DND-41 (cell line): Measurements from ENCODE around the gene ZNF12.

ENCODE experiments used
- ATAC-seq: fragments of 200-7000 bp; cut with Tn5 transposase; 3 replicates; pipeline ENCODE4 v1.9.1; 2021; ENCODE audit warnings: low read depth; ENCODE audit not compliant: insufficient read depth
- DNase-seq: peaks from one replicate; pipeline ENCODE4 v3.0.0-alpha.2; 2020
- H2AFZ ChIP-seq: 2 replicates; pipeline ENCODE4 v1.6.0; 2012; ENCODE audit warnings: low read depth, low read length
- H3K27ac ChIP-seq: 2 replicates; pipeline ENCODE4 v1.5.1; 2012; ENCODE audit warnings: low read length, inconsistent platforms
- H3K27me3 ChIP-seq: fragments of 200-600 bp; sonication (generic); 2 replicates; pipeline ENCODE4 v1.6.0; 2012; ENCODE audit warnings: low read length, mild to moderate bottlenecking, inconsistent platforms; ENCODE audit not compliant: insufficient read depth, poor library complexity
- H3K36me3 ChIP-seq: 2 replicates; pipeline ENCODE4 v1.5.1; 2012; ENCODE audit warnings: low read length, inconsistent platforms; ENCODE audit not compliant: insufficient read depth
- H3K4me1 ChIP-seq: 2 replicates; pipeline ENCODE4 v1.5.1; 2012; ENCODE audit warnings: mild to moderate bottlenecking, low read length; ENCODE audit not compliant: insufficient read depth
- H3K4me2 ChIP-seq: 2 replicates; pipeline ENCODE4 v1.6.0; 2012; ENCODE audit warnings: mild to moderate bottlenecking, moderate library complexity, low read length, inconsistent platforms; ENCODE audit not compliant: insufficient read depth
- H3K4me3 ChIP-seq, 2 experiments: fragments of 200-600 bp in 1 of 2; shearing (Covaris generic) in 1 of 2; 2 replicates each; pipeline ENCODE4 v1.5.1; 2012 to 2016; ENCODE audit warnings: inconsistent platforms in 2 of 2, low read length in 2 of 2, mild to moderate bottlenecking in 2 of 2, low read depth in 1 of 2, moderate library complexity in 1 of 2
- H3K79me2 ChIP-seq: 2 replicates; pipeline ENCODE4 v1.6.0; 2012; ENCODE audit warnings: low read length, inconsistent platforms; ENCODE audit not compliant: insufficient read depth
- H3K9ac ChIP-seq: 2 replicates; pipeline ENCODE4 v1.6.0; 2012; ENCODE audit warnings: low read depth, mild to moderate bottlenecking, inconsistent platforms, low read length, moderate library complexity
- H3K9me3 ChIP-seq: 2 replicates; pipeline ENCODE4 v1.5.1; 2012; ENCODE audit warnings: low read length, moderate library complexity, mild to moderate bottlenecking, inconsistent platforms; ENCODE audit not compliant: insufficient read depth, severe bottlenecking
- H4K20me1 ChIP-seq: 2 replicates; pipeline ENCODE4 v1.6.0; 2012; ENCODE audit warnings: low read length; ENCODE audit not compliant: insufficient read depth
- CTCF ChIP-seq: IDR thresholded peaks from 2 replicates; pipeline ENCODE4 v1.5.1; 2012; ENCODE audit warnings: borderline replicate concordance, low read length, moderate library complexity, mild to moderate bottlenecking; ENCODE audit not compliant: poor library complexity, severe bottlenecking; ENCODE audit errors: extremely low read depth
- EZH2 ChIP-seq: IDR thresholded peaks from 3 replicates; pipeline ENCODE4 v1.6.1; 2012; ENCODE audit warnings: borderline replicate concordance, low read depth, mild to moderate bottlenecking, moderate library complexity, low read length, inconsistent platforms; ENCODE audit not compliant: severe bottlenecking

The ZNF12 gene

GRCh38 chr7:6651851-6652445 lies 54.8 kb downstream of the ZNF12 start:
- ATAC-seq (no peak), DNase-seq (no peak)
- peaks cover 72% of the 10 kb centered on the region for H3K36me3 ChIP-seq
- no peak overlapping the region for H2AFZ ChIP-seq
- H3K4me3 ChIP-seq: no peak overlapping the region
- TF ChIP-seq EZH2 (no peak), CTCF (no peak)
- H3K9ac ChIP-seq: no peak overlapping the region
- no peaks in the 10 kb centered on the region for H3K4me1 ChIP-seq
- H3K79me2 ChIP-seq: peaks cover 27% of the 10 kb centered on the region
- H3K27ac ChIP-seq: no peak overlapping the region
- H3K4me2 ChIP-seq: no peak overlapping the region
- H4K20me1 ChIP-seq: peaks cover 52% of the 10 kb centered on the region
- H3K9me3 ChIP-seq: peaks cover 7% of the 10 kb centered on the region
- H3K27me3 ChIP-seq: no peaks in the 10 kb centered on the region

GRCh38 chr7:6650521-6651011 lies 56.2 kb downstream of the ZNF12 start:
- DNase-seq (no peak), ATAC-seq (no peak)
- no peak overlapping the region for H3K27ac ChIP-seq
- no peak overlapping the region for H3K4me2 ChIP-seq
- peaks cover 29% of the 10 kb centered on the region for H3K79me2 ChIP-seq
- peaks cover 56% of the 10 kb centered on the region for H4K20me1 ChIP-seq
- H3K9me3 ChIP-seq: peaks cover 7% of the 10 kb centered on the region
- no peak for TF ChIP-seq EZH2
- TF ChIP-seq CTCF: no peak
- H3K36me3 ChIP-seq: peaks cover 84% of the 10 kb centered on the region
- H3K4me3 ChIP-seq: no peak overlapping the region
- no peak overlapping the region for H2AFZ ChIP-seq
- H3K4me1 ChIP-seq: no peaks in the 10 kb centered on the region
- H3K9ac ChIP-seq: no peak overlapping the region
- H3K27me3 ChIP-seq: no peaks in the 10 kb centered on the region

- peaks cover 84% of the 10 kb centered on the region for H3K36me3 ChIP-seq
- DNase-seq (no peak), ATAC-seq (no peak)
- H3K4me1 ChIP-seq: no peaks in the 10 kb centered on the region
- H4K20me1 ChIP-seq: peaks cover 51% of the 10 kb centered on the region
- TF ChIP-seq EZH2: no peak
- no peak for TF ChIP-seq CTCF
- no peak overlapping the region for H3K4me2 ChIP-seq
- peaks cover 7% of the 10 kb centered on the region for H3K9me3 ChIP-seq
- H2AFZ ChIP-seq: no peak overlapping the region
- H3K9ac ChIP-seq: no peak overlapping the region
- no peaks in the 10 kb centered on the region for H3K27me3 ChIP-seq
- no peak overlapping the region for H3K4me3 ChIP-seq
- H3K27ac ChIP-seq: no peak overlapping the region
- H3K79me2 ChIP-seq: peaks cover 30% of the 10 kb centered on the region
These were observed 56.7 kb downstream of the ZNF12 start for GRCh38 chr7:6650086-6650485.
